ENCODE measurements around the gene SCUBE1. TPM values are rescaled to one million over a fixed set of nuclear protein-coding genes. Genes with fewer than 3 reads are reported as not detected.

Gene SCUBE1
- total and polyA plus RNA-seq, 2 donors (not counting 3 experiments of a cell fraction or from before 2014, with no cell fraction given): 0.07 TPM; not detected in 1

GRCh38 chr22:43260331-43261231 lies 82.6 kb downstream of the SCUBE1 start:
- no TSS peak for BruUV-seq (replicated peaks)
- Histone ChIP-seq H4K20me1 (replicated peaks; ENCODE audit: control insufficient read depth, extremely low read depth, insufficient read depth, low read length) (no peaks in the 10 kb centered on the region), H3K9ac (replicated peaks; ENCODE audit: extremely low read depth, insufficient read depth, low read length) (no peak overlapping the region), H3K4me3 (replicated peaks in 1 of 3; ENCODE audit: insufficient read depth in 1 of 3, low read depth in 1 of 3, low read length in 3 of 3) (no peak overlapping the region), H3K27me3 (ENCODE audit: control insufficient read depth in 2 of 2, insufficient read depth in 2 of 2, low read length in 2 of 2) (no peaks in the 10 kb centered on the region), H3K9me1 (replicated peaks; ENCODE audit: control insufficient read depth, extremely low read depth, insufficient read depth, low read length) (no peaks in the 10 kb centered on the region), H3K9me3 (replicated peaks; ENCODE audit: control insufficient read depth, insufficient read depth, low read length) (no peaks in the 10 kb centered on the region), H3K36me3 (ENCODE audit: control insufficient read depth in 2 of 2, extremely low read depth in 1 of 2, insufficient read depth in 2 of 2, low read length in 2 of 2) (no peaks in the 10 kb centered on the region), H3K79me2 (ENCODE audit: control insufficient read depth, insufficient read depth, low read length) (no peaks in the 10 kb centered on the region), H2AFZ (ENCODE audit: low read depth, low read length) (no peak overlapping the region), H3K4me2 (ENCODE audit: insufficient read depth, low read length) (no peak overlapping the region), H3K27ac (ENCODE audit: insufficient read depth, low read depth, low read length) (no peak overlapping the region), H3K4me1 (ENCODE audit: control insufficient read depth, extremely low read depth, insufficient read depth, low read length) (peaks cover 23% of the 10 kb centered on the region)
- CTCF ChIA-PET: interaction anchor here (1.1 to 4.0 kb wide), 7 partner anchors 10 to 123 kb away, joined by 3 to 26 read pairs (median 7); no protein-coding TSS in a partner anchor
- TF ChIP-seq MAX (IDR thresholded peaks at IDR 0.05; ENCODE audit: insufficient read depth, insufficient read length) (no peak), FOS (IDR thresholded peaks at IDR 0.05; ENCODE audit: borderline replicate concordance, insufficient read depth, low read length) (no peak), MYC (IDR thresholded peaks at IDR 0.05; ENCODE audit: low read depth, low read length) (no peak), GATA2 (IDR thresholded peaks at IDR 0.05; ENCODE audit: insufficient read depth, insufficient read length, low read depth, low read length) (no peak), EZH2 (IDR thresholded peaks at IDR 0.05; ENCODE audit: borderline replicate concordance, low read depth, low read length, severe bottlenecking) (no peak), POLR2A (IDR thresholded peaks at IDR 0.05; ENCODE audit: low read depth, low read length) (no peak), CTCF (IDR thresholded peaks at IDR 0.05; ENCODE audit: extremely low read depth in 1 of 2, insufficient read depth in 1 of 2, low read depth in 1 of 2, low read length in 2 of 2) (no peak), POLR2AphosphoS5 (IDR thresholded peaks at IDR 0.05; ENCODE audit: insufficient read depth, low read depth, low read length) (no peak), JUN (IDR thresholded peaks at IDR 0.05; ENCODE audit: borderline replicate concordance, insufficient read depth, insufficient read length, low read depth) (no peak)
- dilution Hi-C loops (cut with MboI; ENCODE audit: extremely low pct_ligation_motif_present, low sequenced_read_pairs) (no loop called here), intact Hi-C loops (cut with micrococcal nuclease) (no loop called here)
- FAIRE-seq: no peak
- DNase-seq (ENCODE audit: low read depth, low spot score): no peak
- POLR2A ChIA-PET: no interaction called here

Data from endothelial cell of umbilical vein (primary cell).